ENCODE data around the gene NPHP3.
"Not testable (repeated sequence)": the region's sequence is repeated elsewhere in the genome, so short reads cannot be mapped to it uniquely, and the experiment has no call there.

The NPHP3 gene

GRCh38 chr3:132645058-132645457, 77.2 kb downstream of the NPHP3 start:
- DNase-seq (ENCODE audit: low read depth, low spot score), result no peak

GRCh38 chr3:132643366-132643765, 78.8 kb downstream of the NPHP3 start:
- DNase-seq (ENCODE audit: low read depth, low spot score), result no peak

GRCh38 chr3:132642539-132642847, 79.7 kb downstream of the NPHP3 start:
- DNase-seq (ENCODE audit: low read depth, low spot score), result no peak

GRCh38 chr3:132641837-132642538, 80.2 kb downstream of the NPHP3 start:
- DNase-seq (ENCODE audit: low read depth, low spot score), result peak; percentile 31

GRCh38 chr3:132641427-132641826, 80.8 kb downstream of the NPHP3 start:
- DNase-seq (ENCODE audit: low read depth, low spot score), result not testable (repeated sequence)

GRCh38 chr3:132638706-132639105, 83.5 kb downstream of the NPHP3 start:
- DNase-seq (ENCODE audit: low read depth, low spot score), result no peak

GRCh38 chr3:132637590-132637989, 84.6 kb downstream of the NPHP3 start:
- no peak for DNase-seq (ENCODE audit: low read depth, low spot score)

- no peak for DNase-seq (ENCODE audit: low read depth, low spot score)
Observed at GRCh38 chr3:132635052-132635451, 87.2 kb downstream of the NPHP3 start.

All from smooth muscle cell of the brain vasculature (primary cell).